Activated T-helper 1 cell treated with anti-CD3 and anti-CD28 coated beads, Interleukin-12 subunit alpha, Interleukin-12 subunit beta, Interleukin-2, Interleukin-4 antibody, amounts not matched to agents 30 ng/mL and 10 ng/mL and 1 ng/mL, durations not matched to agents 14 hours and 24 hours and 36 hours (primary cell): ENCODE results near the gene SGCA. TPM values are rescaled to one million over a fixed set of nuclear protein-coding genes. Genes with fewer than 3 reads are reported as not detected.

Source experiments
- DNase-seq: peaks from one replicate; pipeline ENCODE4 v3.0.0; 2021; ENCODE audit warnings: low spot score
- H3K27ac Mint-ChIP-seq: one replicate; pipeline ENCODE4 v1.8.0; 2021; ENCODE audit warnings: mild to moderate bottlenecking, mixed read lengths
- H3K27me3 Mint-ChIP-seq: one replicate; pipeline ENCODE4 v1.8.0; 2022; ENCODE audit warnings: mild to moderate bottlenecking, moderate library complexity, mixed read lengths; ENCODE audit not compliant: insufficient read depth
- H3K36me3 Mint-ChIP-seq: one replicate; pipeline ENCODE4 v1.8.0; 2021; ENCODE audit warnings: low read depth, mixed read lengths
- H3K4me1 Mint-ChIP-seq: one replicate; pipeline ENCODE4 v1.8.0; 2021; ENCODE audit warnings: low read depth, mixed read lengths
- H3K4me3 Mint-ChIP-seq: one replicate; pipeline ENCODE4 v1.8.0; 2021; ENCODE audit warnings: mild to moderate bottlenecking, moderate library complexity, mixed read lengths
- H3K9me3 Mint-ChIP-seq: one replicate; pipeline ENCODE4 v1.8.0; 2021; ENCODE audit warnings: mixed read lengths
- intact Hi-C: fragments of 100-400 bp; cut with micrococcal nuclease; formaldehyde crosslinking; loops from one replicate; pipeline ENCODE4 v1.15.1; 2024
- total RNA-seq: library from RNA; stranded (reverse); gene quantifications from 2 replicates; pipeline ENCODE4 v1.2.3, GENCODE V29; 2022

Gene SGCA
- total RNA-seq, 1 donor from 2014 or later: 0.49 TPM

- Mint-ChIP-seq H3K4me1 (peaks cover 45% of the 10 kb centered on the region), H3K27ac (no peak overlapping the region), H3K4me3 (no peak overlapping the region), H3K27me3 (no peaks in the 10 kb centered on the region), H3K36me3 (peaks cover 6% of the 10 kb centered on the region), H3K9me3 (peaks cover 8% of the 10 kb centered on the region)
- intact Hi-C loops: no loop called here
- no peak for DNase-seq
Observed at GRCh38 chr17:50157891-50158290, 7.9 kb upstream of the SGCA start.

- no peaks in the 10 kb centered on the region for H3K27me3 Mint-ChIP-seq
- DNase-seq: peak; percentile 96
- intact Hi-C loops: loop anchor here (1.0 to 2.0 kb wide), 3 partner anchors 10 to 66 kb away; partner anchors contain the start of gene PDK2
- peak overlapping the region; percentile 96 for H3K27ac Mint-ChIP-seq
- H3K9me3 Mint-ChIP-seq: peaks cover 8% of the 10 kb centered on the region
- H3K36me3 Mint-ChIP-seq: peaks cover 6% of the 10 kb centered on the region
- H3K4me3 Mint-ChIP-seq: peak overlapping the region; percentile 67
- H3K4me1 Mint-ChIP-seq: peaks cover 39% of the 10 kb centered on the region
Observed at GRCh38 chr17:50161023-50161910, 4.5 kb upstream of the SGCA start.

- no peak for DNase-seq
- H3K4me1 Mint-ChIP-seq: peaks cover 39% of the 10 kb centered on the region
- H3K27me3 Mint-ChIP-seq: no peaks in the 10 kb centered on the region
- peak overlapping the region; percentile 67 for H3K4me3 Mint-ChIP-seq
- H3K27ac Mint-ChIP-seq: peak overlapping the region; percentile 96
- intact Hi-C loops: loop anchor here (1.0 to 2.0 kb wide), 3 partner anchors 11 to 67 kb away; partner anchors contain the start of gene PDK2
- H3K9me3 Mint-ChIP-seq: peaks cover 8% of the 10 kb centered on the region
- H3K36me3 Mint-ChIP-seq: peaks cover 6% of the 10 kb centered on the region
Observed at GRCh38 chr17:50161911-50162288, 3.9 kb upstream of the SGCA start.

GRCh38 chr17:50162466-50163254 lies 3.1 kb upstream of the SGCA start:
- Mint-ChIP-seq H3K4me1 (peaks cover 38% of the 10 kb centered on the region), H3K4me3 (peak overlapping the region; percentile 64), H3K27ac (peak overlapping the region; percentile 96), H3K9me3 (peaks cover 8% of the 10 kb centered on the region), H3K27me3 (no peaks in the 10 kb centered on the region), H3K36me3 (peaks cover 6% of the 10 kb centered on the region)
- intact Hi-C loops: no loop called here
- no peak for DNase-seq

- Mint-ChIP-seq H3K27ac (peak overlapping the region; percentile 40), H3K4me1 (peaks cover 34% of the 10 kb centered on the region), H3K9me3 (peaks cover 8% of the 10 kb centered on the region), H3K36me3 (peaks cover 6% of the 10 kb centered on the region), H3K27me3 (peaks cover 3% of the 10 kb centered on the region), H3K4me3 (no peak overlapping the region)
- intact Hi-C loops: no loop called here
- DNase-seq: no peak
Observed at GRCh38 chr17:50163843-50164696, 1.7 kb upstream of the SGCA start.

GRCh38 chr17:50164697-50164988 lies 1.2 kb upstream of the SGCA start:
- no peak for DNase-seq
- no peak overlapping the region for H3K4me3 Mint-ChIP-seq
- peaks cover 8% of the 10 kb centered on the region for H3K9me3 Mint-ChIP-seq
- intact Hi-C loops: no loop called here
- peaks cover 6% of the 10 kb centered on the region for H3K36me3 Mint-ChIP-seq
- peaks cover 40% of the 10 kb centered on the region for H3K4me1 Mint-ChIP-seq
- H3K27ac Mint-ChIP-seq: no peak overlapping the region
- peaks cover 3% of the 10 kb centered on the region for H3K27me3 Mint-ChIP-seq

GRCh38 chr17:50165066-50165465 lies 739 bp upstream of the SGCA start:
- Mint-ChIP-seq H3K4me3 (no peak overlapping the region), H3K27ac (no peak overlapping the region), H3K4me1 (peaks cover 40% of the 10 kb centered on the region), H3K36me3 (peaks cover 6% of the 10 kb centered on the region), H3K27me3 (peaks cover 3% of the 10 kb centered on the region), H3K9me3 (peaks cover 8% of the 10 kb centered on the region)
- no peak for DNase-seq
- intact Hi-C loops: no loop called here

- Mint-ChIP-seq H3K27ac (no peak overlapping the region), H3K36me3 (peaks cover 6% of the 10 kb centered on the region), H3K4me1 (peaks cover 40% of the 10 kb centered on the region), H3K27me3 (peaks cover 3% of the 10 kb centered on the region), H3K4me3 (no peak overlapping the region), H3K9me3 (peaks cover 8% of the 10 kb centered on the region)
- no peak for DNase-seq
- intact Hi-C loops: no loop called here
Observed at GRCh38 chr17:50165466-50165865, 339 bp upstream of the SGCA start.

GRCh38 chr17:50166518-50167181 lies 845 bp downstream of the SGCA start:
- Mint-ChIP-seq H3K9me3 (peaks cover 7% of the 10 kb centered on the region), H3K27ac (no peak overlapping the region), H3K4me3 (no peak overlapping the region), H3K4me1 (peaks cover 37% of the 10 kb centered on the region), H3K27me3 (peaks cover 5% of the 10 kb centered on the region), H3K36me3 (peaks cover 5% of the 10 kb centered on the region)
- no peak for DNase-seq
- intact Hi-C loops: no loop called here

GRCh38 chr17:50167371-50167770 lies 1.6 kb downstream of the SGCA start:
- peaks cover 5% of the 10 kb centered on the region for H3K27me3 Mint-ChIP-seq
- H3K4me3 Mint-ChIP-seq: no peak overlapping the region
- H3K9me3 Mint-ChIP-seq: peaks cover 3% of the 10 kb centered on the region
- intact Hi-C loops: no loop called here
- no peak for DNase-seq
- H3K4me1 Mint-ChIP-seq: peaks cover 30% of the 10 kb centered on the region
- no peak overlapping the region for H3K27ac Mint-ChIP-seq
- H3K36me3 Mint-ChIP-seq: peaks cover 3% of the 10 kb centered on the region

GRCh38 chr17:50168319-50168718 lies 2.5 kb downstream of the SGCA start:
- Mint-ChIP-seq H3K36me3 (no peaks in the 10 kb centered on the region), H3K9me3 (no peaks in the 10 kb centered on the region), H3K4me1 (peaks cover 23% of the 10 kb centered on the region), H3K27ac (no peak overlapping the region), H3K4me3 (no peak overlapping the region), H3K27me3 (peaks cover 8% of the 10 kb centered on the region)
- intact Hi-C loops: loop anchor here (2.0 kb wide), 1 partner anchor 104 kb away; no protein-coding TSS in a partner anchor
- DNase-seq: no peak
